Measurements from ENCODE around the gene PRSS22. TPM values are rescaled to one million over a fixed set of nuclear protein-coding genes. Genes with fewer than 3 reads are reported as not detected.

Gene PRSS22
- total RNA-seq, 4 donors from 2014 or later = 1.2 to 7.7 (median 4.6) TPM

DNA sequence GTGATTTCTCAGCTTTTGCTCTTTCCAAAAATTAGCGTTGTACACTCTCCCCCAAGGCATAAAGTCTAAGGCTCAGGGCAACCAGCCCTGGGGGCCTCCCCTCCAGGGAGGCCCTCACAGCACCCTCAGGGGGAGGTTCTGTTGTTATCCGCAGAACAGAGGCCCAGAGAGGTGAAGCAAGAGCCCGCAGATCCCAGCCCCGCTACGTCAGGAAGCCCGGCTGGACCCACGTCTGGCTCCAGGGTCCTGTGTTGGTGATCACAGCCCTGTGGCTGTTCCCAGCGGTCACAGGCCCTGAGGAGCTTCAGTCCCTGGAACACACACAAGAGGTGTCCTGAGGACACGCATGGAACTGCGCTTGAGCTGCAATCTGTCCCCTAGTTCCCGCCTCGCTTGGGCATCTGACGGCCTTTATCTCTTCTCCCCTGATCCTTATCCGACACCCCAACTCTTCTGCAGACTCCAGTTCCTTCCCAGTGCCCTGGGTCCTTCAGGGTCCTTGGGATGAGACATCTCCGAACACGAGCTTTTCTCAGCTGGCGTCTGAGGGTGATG lies 29.0 kb downstream of the PRSS22 start:
- TF ChIP-seq POLR2A (IDR thresholded peaks at IDR 0.05) = no peak
- TF ChIP-seq, protein P1, sequence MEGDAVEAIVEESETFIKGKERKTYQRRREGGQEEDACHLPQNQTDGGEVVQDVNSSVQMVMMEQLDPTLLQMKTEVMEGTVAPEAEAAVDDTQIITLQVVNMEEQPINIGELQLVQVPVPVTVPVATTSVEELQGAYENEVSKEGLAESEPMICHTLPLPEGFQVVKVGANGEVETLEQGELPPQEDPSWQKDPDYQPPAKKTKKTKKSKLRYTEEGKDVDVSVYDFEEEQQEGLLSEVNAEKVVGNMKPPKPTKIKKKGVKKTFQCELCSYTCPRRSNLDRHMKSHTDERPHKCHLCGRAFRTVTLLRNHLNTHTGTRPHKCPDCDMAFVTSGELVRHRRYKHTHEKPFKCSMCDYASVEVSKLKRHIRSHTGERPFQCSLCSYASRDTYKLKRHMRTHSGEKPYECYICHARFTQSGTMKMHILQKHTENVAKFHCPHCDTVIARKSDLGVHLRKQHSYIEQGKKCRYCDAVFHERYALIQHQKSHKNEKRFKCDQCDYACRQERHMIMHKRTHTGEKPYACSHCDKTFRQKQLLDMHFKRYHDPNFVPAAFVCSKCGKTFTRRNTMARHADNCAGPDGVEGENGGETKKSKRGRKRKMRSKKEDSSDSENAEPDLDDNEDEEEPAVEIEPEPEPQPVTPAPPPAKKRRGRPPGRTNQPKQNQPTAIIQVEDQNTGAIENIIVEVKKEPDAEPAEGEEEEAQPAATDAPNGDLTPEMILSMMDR (IDR thresholded peaks at IDR 0.05) = no peak
- H3K4me3 ChIP-seq (replicated peaks in 1 of 3) = no peak overlapping the region
- no peaks in the 10 kb centered on the region for H3K9me3 ChIP-seq
- H3K27me3 ChIP-seq = no peaks in the 10 kb centered on the region
- no peaks in the 10 kb centered on the region for H3K4me1 ChIP-seq
- intact Hi-C loops (cut with DNase I) = no loop called here
- H3K27ac ChIP-seq = no peak overlapping the region
- no peaks in the 10 kb centered on the region for H3K36me3 ChIP-seq
- 85% methylated on average over 12 to 15 of the region's 17 CpGs for WGBS, 2 donors
- DNase-seq = no peak

DNA sequence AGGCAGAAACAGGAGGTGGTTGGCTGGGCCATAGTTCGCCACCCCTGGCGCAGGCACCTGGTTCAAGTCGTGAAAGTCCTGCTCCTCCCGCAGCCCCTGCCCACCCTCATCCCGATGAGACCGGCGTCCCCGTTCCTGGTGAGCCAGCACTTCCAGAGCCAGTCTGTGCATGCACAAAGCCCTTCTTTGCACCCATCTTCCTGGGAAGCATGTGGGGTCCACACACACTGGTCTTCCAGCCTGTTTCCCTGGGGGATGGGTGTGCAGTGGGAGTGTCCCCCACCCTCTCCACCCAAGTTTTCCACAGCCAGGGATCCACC lies 29.5 kb downstream of the PRSS22 start:
- Histone ChIP-seq H3K27ac (no peak overlapping the region), H3K27me3 (no peaks in the 10 kb centered on the region), H3K4me1 (no peaks in the 10 kb centered on the region), H3K9me3 (no peaks in the 10 kb centered on the region), H3K4me3 (replicated peaks in 1 of 3) (no peak overlapping the region), H3K36me3 (no peaks in the 10 kb centered on the region)
- TF ChIP-seq, protein P1 (IDR thresholded peaks at IDR 0.05) = no peak
- TF ChIP-seq POLR2A (IDR thresholded peaks at IDR 0.05) = no peak
- 89 to 92% methylated on average over 8 of the region's 8 CpGs for WGBS, 2 donors
- intact Hi-C loops (cut with DNase I) = no loop called here
- DNase-seq = no peak

DNA sequence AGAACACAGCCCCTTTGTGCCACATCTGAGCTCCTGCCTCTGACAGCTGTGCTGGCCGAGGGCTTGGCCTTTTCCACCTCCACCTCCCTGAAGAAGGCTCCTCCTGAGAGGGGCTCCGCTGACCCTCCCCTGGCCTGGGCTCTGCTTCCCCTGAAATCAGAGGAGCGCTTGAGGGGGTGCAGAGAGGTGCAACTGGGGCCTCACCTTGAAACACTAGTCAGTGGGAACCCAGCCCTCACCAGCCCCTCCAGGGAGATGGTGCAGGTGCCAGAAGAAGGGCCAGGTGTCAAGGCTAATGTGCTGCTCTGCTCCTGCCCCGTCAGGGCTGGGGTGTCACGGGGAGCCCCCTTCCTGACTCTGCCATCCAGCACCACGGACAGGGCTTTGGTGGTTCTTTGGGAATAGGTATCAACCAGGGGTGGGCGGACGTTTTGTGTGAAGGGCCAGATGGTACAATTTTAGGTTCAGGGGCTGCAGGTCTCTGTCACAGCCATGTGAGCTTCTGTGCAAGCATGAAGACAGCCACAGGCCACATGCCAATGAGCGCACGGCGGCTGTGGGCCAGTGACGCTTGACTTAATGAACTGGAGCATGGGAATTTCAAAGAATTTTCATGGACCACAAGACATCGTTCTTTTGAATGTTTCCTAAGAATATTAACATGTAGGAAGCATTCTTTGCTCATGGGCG lies 30.0 kb downstream of the PRSS22 start:
- H3K36me3 ChIP-seq = no peaks in the 10 kb centered on the region
- intact Hi-C loops (cut with DNase I) = no loop called here
- no peak overlapping the region for H3K27ac ChIP-seq
- no peaks in the 10 kb centered on the region for H3K4me1 ChIP-seq
- DNase-seq = no peak
- TF ChIP-seq POLR2A (IDR thresholded peaks at IDR 0.05) = no peak
- TF ChIP-seq, protein P1 (IDR thresholded peaks at IDR 0.05) = no peak
- WGBS, 2 donors = 72 to 77% methylated on average over 12 to 14 of the region's 14 CpGs
- no peaks in the 10 kb centered on the region for H3K9me3 ChIP-seq
- no peak overlapping the region for H3K4me3 ChIP-seq (replicated peaks in 1 of 3)
- no peaks in the 10 kb centered on the region for H3K27me3 ChIP-seq

DNA sequence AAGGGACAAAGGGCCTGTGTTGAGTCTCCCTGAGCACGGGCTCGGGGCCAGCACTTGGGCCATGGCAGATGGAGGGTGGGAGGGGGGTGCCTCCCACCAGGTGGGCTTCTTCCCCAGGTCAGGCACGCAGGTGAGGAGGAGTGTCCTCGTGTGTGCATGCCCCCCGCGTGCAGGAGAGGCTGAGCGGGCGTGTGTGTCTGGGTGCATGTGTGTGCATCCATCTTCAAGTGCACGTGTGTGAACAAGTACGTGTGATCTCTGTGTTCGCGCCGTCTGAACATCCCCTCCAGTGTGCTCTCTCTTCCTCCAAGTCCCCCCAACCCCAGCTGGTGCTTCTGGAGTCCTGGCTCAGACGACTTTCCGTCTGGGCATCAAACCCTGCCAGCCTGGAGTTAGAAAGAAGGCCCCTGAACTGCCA lies 30.6 kb downstream of the PRSS22 start:
- DNase-seq = no peak
- no peaks in the 10 kb centered on the region for H3K36me3 ChIP-seq
- no peaks in the 10 kb centered on the region for H3K27me3 ChIP-seq
- no peak overlapping the region for H3K27ac ChIP-seq
- intact Hi-C loops (cut with DNase I) = no loop called here
- H3K4me1 ChIP-seq = no peaks in the 10 kb centered on the region
- TF ChIP-seq, protein P1 (IDR thresholded peaks at IDR 0.05) = no peak
- no peak for TF ChIP-seq POLR2A (IDR thresholded peaks at IDR 0.05)
- no peaks in the 10 kb centered on the region for H3K9me3 ChIP-seq
- 67 to 73% methylated on average over 7 to 12 of the region's 15 CpGs for whole genome bisulfite sequencing, 2 donors
- H3K4me3 ChIP-seq (replicated peaks in 1 of 3) = no peak overlapping the region

DNA sequence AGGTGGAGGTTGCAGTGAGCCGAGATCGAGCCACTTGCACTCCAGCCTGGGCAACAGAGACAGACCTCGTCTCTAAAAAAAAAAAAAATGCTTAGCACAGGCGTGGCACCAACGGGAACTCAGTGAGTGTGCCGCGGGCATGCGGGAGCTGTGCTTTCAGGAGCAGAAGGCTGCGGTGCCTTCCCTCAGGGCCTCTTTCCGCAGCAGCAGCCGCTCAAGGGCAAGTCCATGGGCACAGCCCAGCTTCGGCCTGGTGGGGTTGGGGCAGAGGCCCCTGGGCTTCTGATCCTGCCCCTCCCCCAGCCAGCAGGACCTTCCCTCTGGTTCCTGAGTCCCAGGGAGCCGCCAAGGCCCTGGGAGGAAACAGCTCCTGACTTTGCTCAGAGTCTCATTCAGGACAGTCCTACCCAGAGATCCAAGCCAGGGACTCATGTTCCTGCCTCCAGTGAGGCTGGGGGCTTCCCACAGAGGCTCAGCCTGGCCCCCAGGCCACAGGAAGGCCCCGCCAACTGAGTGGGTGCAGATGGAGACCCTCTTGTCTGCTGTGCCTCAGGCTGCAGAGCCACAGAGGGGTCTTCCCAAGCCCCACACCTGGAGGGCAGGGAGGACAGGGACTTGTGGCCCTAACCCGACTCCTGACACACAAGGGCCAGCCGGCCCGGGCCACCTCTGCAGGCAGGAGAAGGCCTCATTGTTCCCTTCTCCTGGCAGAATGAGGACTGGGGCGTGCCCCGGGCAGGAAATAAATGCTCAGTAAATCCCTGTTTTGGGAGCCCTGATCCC lies 31.2 kb downstream of the PRSS22 start:
- 71 to 72% methylated on average over 16 of the region's 19 CpGs for WGBS, 2 donors
- H3K4me3 ChIP-seq (replicated peaks in 1 of 3) = no peak overlapping the region
- no peaks in the 10 kb centered on the region for H3K9me3 ChIP-seq
- H3K27me3 ChIP-seq = no peaks in the 10 kb centered on the region
- H3K27ac ChIP-seq = no peak overlapping the region
- no peak for TF ChIP-seq POLR2A (IDR thresholded peaks at IDR 0.05)
- TF ChIP-seq, protein P1 (IDR thresholded peaks at IDR 0.05) = no peak
- H3K36me3 ChIP-seq = no peaks in the 10 kb centered on the region
- no peak for DNase-seq
- intact Hi-C loops (cut with DNase I) = no loop called here
- no peaks in the 10 kb centered on the region for H3K4me1 ChIP-seq

Data from thyroid gland (tissue), 4 donors.